ENCODE data around the gene SCN9A.
"Not testable (repeated sequence)": the region's sequence is repeated elsewhere in the genome, so short reads cannot be mapped to it uniquely, and the experiment has no call there.

SCN9A gene

DNA sequence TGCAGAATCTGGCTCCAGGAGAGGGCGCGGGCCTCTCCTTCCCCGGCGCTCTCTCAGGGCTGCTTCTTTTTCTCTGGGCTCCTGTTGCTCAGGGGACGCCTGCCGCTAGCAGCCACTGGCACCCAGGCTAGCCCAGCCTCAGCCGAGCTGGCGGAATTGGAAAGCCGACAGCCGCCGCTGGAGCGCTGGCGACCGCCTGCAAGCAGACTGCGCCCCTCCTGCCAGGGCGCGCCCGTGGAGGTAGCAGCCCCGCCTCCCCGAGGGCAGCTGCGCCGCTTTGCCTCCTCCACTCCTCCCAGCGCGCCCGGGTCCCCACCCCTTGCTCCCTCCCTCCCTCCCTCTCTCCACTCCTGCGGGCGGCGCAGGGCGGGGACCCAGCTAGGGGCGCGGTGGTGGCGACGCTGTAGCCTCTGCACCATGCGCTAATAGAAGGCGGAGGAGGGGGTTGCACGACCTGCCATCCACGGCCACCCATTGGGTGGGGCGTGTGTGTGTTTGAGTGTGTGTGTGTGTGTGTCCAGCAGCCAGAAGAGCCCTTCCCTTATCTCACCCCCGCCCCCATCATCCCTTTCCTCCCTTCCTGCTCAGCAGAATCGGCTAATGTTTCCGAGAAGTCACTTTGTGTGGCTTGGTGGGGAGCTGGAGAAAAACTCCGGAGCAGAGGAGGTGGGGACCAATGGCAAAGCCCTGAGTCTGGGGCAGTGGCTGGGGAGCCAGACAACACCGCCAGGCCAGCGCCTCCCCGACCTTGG lies at the start of gene SCN9A:
Gene SCN9A, minus strand, starts transcription at position 209 of the 752 bp plus-strand sequence. CDS start 64,188 bp downstream, outside the sequence.
- no peaks in the 10 kb centered on the region for H3K36me3 Mint-ChIP-seq
- peak; percentile 55 for ATAC-seq
- peak within 1 kb of the TSS; percentile 18 for H3K4me3 Mint-ChIP-seq
- no peak for DNase-seq (ENCODE audit: low spot score in 2 of 2)
- H3K4me1 Mint-ChIP-seq: no peaks in the 10 kb centered on the region
- H3K27ac Mint-ChIP-seq: no peak within 1 kb of the TSS
- no peaks in the 10 kb centered on the region for H3K9me3 Mint-ChIP-seq

DNA sequence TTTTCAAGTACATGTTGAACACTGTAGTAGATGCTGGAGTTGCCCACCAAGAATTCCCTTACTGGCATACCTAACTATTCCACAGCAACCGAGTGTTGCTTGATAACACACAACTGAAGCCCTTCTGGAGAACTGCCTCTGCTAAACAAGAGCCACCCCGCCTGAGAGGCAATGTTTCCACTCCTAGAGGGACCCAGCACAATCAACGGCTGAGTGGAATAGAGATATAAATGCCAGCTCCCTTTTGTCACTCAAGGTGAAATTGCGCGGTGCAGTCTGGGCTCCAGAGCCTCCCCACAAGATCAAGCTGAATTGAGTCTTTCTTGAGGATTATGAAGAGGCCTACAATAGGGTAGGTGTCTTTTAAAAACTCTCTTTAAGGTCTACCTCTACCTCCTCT lies 49.1 kb upstream of the SCN9A start:
- no peak overlapping the region for H3K27ac Mint-ChIP-seq
- no peaks in the 10 kb centered on the region for H3K36me3 Mint-ChIP-seq
- DNase-seq (ENCODE audit: low spot score in 2 of 2): no peak
- H3K4me1 Mint-ChIP-seq: no peaks in the 10 kb centered on the region
- H3K4me3 Mint-ChIP-seq: no peak overlapping the region
- H3K9me3 Mint-ChIP-seq: peaks cover 7% of the 10 kb centered on the region
- ATAC-seq: no peak

DNA sequence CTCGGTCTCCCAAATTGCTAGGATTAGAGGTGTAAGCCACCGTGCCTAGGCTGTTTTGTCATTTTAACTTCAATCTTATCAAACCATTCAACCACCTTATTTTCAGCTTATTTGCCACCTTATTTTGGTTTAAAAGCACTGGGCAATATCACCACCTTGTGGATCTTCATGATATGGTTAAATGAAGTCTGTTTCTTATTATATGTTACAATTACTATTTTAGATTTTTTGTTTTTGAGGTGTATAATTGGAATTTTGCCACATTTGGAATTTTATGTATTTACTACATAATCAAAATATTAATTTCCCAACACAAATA lies 43.8 kb upstream of the SCN9A start:
- Mint-ChIP-seq H3K4me1 (no peaks in the 10 kb centered on the region), H3K4me3 (no peak overlapping the region), H3K36me3 (no peaks in the 10 kb centered on the region), H3K9me3 (peaks cover 10% of the 10 kb centered on the region), H3K27ac (no peak overlapping the region)
- DNase-seq (ENCODE audit: low spot score in 2 of 2): no peak
- no peak for ATAC-seq

DNA sequence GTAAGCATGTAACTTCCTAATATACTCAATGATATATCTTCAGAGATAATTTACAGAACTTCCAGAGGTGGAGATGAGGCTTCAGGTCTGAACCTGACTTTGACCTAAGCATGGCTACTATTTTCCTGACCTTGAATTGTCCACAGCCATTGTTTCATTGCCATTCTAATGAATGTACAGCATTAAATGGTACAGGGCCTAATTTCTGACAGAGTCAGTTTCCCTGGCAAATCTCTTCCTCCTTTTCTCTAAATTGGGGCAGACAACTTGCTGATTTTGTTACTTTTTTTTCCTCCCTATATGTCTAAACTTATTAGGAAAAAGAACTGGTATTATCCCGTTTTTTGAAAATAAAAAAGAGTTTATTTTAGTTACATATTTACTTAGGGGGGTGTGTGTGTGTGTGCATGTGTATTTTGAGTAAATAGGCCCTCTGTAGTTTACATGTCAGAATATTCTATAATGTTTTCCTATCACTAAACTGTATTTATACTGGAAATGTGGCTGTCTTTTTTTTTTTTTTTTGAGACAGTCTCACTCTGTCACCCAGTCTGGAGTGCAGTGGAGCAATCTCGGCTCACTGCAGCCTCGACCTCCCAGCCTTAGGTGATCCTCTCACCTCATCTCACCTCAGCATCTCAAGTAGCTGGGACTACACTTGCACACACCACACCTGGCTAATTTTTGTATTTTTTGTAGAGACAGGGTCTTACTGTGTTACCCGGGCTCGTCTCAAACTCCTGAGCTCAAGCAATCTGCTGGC lies 43.3 kb upstream of the SCN9A start:
- ATAC-seq (no peak), DNase-seq (ENCODE audit: low spot score in 2 of 2) (no peak)
- Mint-ChIP-seq H3K27ac (no peak overlapping the region), H3K4me3 (no peak overlapping the region), H3K4me1 (no peaks in the 10 kb centered on the region), H3K36me3 (no peaks in the 10 kb centered on the region), H3K9me3 (peaks cover 10% of the 10 kb centered on the region)

DNA sequence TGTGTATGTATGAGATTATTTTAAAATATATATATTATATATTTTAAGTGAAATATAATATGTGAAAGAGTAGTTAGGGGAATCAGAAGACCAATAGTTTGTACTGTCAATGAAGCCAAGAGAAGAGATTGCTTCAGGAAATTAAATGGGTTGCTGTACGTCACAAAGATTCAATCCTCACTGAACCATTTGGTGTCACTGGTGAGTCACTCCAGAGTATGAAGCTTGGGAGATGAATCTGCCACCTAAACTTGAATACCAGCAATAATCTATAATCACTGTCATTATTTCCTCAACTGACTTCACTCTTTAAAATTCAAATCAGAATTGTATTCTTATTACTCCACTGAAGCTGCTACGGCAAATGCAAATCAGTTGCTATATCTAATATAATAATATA lies 41.9 kb upstream of the SCN9A start:
- Mint-ChIP-seq H3K9me3 (peaks cover 10% of the 10 kb centered on the region), H3K36me3 (no peaks in the 10 kb centered on the region), H3K4me1 (no peaks in the 10 kb centered on the region), H3K4me3 (no peak overlapping the region), H3K27ac (no peak overlapping the region)
- ATAC-seq (no peak), DNase-seq (ENCODE audit: low spot score in 2 of 2) (no peak)

DNA sequence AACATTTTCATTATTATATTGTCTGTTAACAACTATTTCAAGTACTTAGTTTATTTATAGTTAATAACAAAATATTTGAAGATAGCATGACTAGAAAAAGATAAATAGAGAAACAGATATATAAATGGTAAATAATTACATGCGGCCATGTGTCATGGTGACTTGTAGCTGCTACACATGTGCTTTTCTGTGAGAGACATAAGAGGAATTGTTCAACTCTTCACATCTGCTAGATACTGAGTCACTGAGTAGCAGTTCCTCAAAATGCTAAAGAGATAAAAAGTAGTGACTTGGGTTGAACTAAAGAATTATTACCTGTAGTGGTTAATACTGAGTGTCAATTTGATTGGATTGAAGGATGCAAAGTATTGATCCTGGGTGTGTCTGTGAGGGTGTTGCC lies 37.5 kb upstream of the SCN9A start:
- Mint-ChIP-seq H3K27ac (no peak overlapping the region), H3K4me3 (no peak overlapping the region), H3K36me3 (no peaks in the 10 kb centered on the region), H3K9me3 (peaks cover 3% of the 10 kb centered on the region), H3K4me1 (no peaks in the 10 kb centered on the region)
- no peak for ATAC-seq
- no peak for DNase-seq (ENCODE audit: low spot score in 2 of 2)

DNA sequence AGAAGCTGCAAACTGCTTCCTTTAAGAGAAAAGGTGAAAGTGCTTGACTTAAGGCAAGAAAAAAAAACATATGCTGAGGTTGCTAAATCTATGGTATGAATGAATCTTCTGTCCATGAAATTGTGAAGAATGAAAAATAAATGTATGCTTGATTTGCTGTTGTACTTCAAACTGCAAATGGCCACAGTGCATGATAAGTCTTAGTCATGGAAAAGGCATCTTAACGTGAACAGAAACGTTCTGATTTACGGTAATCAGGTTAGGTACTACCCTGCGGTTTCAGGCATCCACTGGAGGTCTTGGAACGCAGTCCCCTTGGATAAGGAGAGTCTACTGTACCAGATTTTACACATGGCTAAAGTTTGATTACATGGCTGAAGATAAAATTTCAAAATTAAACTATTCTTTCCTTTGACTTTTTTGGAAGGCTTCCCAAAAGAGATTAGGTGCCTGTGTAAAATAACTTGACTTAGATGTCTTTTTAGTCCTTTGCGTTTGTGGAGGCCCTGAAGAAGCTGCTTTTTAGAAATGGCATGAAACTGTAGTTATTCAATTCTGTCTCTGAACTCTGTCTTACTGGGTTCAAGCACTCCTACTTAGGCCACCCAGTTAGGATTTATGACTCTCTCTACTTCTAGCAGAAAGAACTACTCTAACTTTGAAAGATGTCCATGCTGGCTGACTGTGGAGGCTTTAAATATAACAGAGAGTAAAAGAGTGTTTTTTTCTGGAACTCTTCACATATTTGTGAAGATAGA lies 35.9 kb upstream of the SCN9A start:
- Mint-ChIP-seq H3K36me3 (no peaks in the 10 kb centered on the region), H3K27ac (no peak overlapping the region), H3K4me3 (no peak overlapping the region), H3K9me3 (peaks cover 5% of the 10 kb centered on the region), H3K4me1 (no peaks in the 10 kb centered on the region)
- DNase-seq (ENCODE audit: low spot score in 2 of 2): no peak
- no peak for ATAC-seq

DNA sequence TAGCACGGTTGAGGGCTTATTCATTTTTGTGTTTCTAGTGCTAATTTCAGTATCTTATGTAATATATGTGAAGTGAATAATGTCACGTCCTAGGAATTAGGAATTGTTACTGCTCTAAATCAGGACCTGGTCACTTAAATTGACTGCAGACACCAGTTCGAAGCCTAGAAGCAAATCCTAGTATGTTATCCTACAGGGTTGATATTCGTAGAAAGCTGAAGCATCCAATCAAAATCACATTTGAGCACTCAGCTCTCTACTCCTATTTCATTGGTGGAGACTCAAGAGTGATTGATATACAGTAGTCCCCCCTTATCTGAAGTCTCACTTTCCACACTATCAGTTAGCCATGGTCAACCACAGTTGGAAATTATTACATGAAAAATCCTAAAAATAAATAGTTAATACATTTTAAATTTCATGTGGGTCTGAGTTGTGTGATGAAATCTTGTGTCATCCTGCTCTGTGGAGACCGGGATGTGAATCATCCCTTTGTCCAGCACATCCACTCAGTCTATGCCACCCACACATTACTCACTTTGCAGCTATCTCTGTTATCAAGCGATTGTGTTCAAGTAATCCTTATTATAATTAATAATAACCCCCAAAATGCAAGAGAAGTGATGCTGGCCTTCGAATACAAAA lies 35.2 kb upstream of the SCN9A start:
- Mint-ChIP-seq H3K4me3 (no peak overlapping the region), H3K27ac (no peak overlapping the region), H3K4me1 (no peaks in the 10 kb centered on the region), H3K9me3 (peaks cover 5% of the 10 kb centered on the region), H3K36me3 (no peaks in the 10 kb centered on the region)
- DNase-seq (ENCODE audit: low spot score in 2 of 2): no peak
- ATAC-seq: no peak

DNA sequence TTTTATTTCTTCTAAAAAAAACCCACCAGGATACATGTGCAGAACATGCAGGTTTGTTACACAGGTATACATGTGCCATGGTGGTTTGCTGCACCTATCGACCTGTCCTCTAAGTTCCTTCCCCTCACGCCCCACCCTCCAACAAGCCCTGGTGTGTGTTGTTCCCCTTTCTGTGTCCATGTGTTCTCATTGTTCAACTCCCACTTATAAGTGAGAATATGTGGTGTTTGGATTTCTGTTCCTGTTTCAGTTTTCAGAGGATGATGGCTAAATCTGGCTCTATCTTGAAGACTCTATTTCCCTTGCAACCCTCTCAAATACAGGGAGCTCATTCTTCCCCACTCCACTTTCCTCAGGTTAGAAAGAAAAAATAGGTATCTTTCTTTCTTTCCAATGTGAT lies 32.0 kb upstream of the SCN9A start:
- H3K27ac Mint-ChIP-seq; DNase-seq (ENCODE audit: low spot score in 2 of 2); ATAC-seq; H3K9me3 Mint-ChIP-seq; H3K4me3 Mint-ChIP-seq; H3K36me3 Mint-ChIP-seq; H3K4me1 Mint-ChIP-seq: not testable (repeated sequence)

DNA sequence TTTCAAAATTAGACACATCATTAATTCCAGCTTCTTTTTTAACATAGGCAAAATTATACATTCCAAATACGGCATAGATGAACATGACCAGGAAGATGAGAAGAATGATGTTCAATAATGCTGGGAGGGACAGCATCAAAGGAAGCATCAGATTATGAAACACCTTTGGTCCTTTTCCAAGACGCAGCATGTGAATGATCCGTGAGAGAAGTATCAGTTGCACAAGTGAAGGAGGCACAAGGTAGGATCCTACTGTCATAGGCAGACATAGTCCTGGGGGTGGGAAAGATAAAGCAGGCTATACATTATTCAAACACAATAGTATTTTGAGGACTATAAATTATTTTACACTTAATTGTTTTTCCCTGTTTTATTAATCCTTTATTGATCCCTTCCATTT lies 30.6 kb upstream of the SCN9A start:
- H3K4me1 Mint-ChIP-seq: no peaks in the 10 kb centered on the region
- H3K9me3 Mint-ChIP-seq: peaks cover 7% of the 10 kb centered on the region
- no peak overlapping the region for H3K4me3 Mint-ChIP-seq
- no peak overlapping the region for H3K27ac Mint-ChIP-seq
- no peaks in the 10 kb centered on the region for H3K36me3 Mint-ChIP-seq
- DNase-seq (ENCODE audit: low spot score in 2 of 2): no peak
- ATAC-seq: no peak

DNA sequence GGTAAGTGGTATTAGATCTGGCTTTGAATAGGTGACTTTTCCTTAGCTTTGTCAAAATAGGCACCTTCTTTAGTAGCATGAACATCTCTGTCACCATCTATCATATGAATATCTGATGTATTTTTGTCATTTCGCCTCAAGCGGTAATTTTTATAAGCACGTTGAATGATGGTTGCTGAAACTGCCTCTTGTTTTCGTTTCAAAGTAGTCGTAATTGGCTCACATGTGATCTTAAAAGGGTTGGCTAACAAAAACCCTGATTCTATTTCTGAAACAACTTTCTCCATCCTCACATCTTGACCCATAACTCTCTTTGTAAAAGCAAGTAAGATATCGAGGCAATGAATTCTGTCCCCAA lies 29.8 kb upstream of the SCN9A start:
- peaks cover 7% of the 10 kb centered on the region for H3K9me3 Mint-ChIP-seq
- H3K27ac Mint-ChIP-seq: no peak overlapping the region
- H3K36me3 Mint-ChIP-seq: no peaks in the 10 kb centered on the region
- DNase-seq (ENCODE audit: low spot score in 2 of 2) (no peak), ATAC-seq (no peak)
- H3K4me3 Mint-ChIP-seq: no peak overlapping the region
- H3K4me1 Mint-ChIP-seq: no peaks in the 10 kb centered on the region

DNA sequence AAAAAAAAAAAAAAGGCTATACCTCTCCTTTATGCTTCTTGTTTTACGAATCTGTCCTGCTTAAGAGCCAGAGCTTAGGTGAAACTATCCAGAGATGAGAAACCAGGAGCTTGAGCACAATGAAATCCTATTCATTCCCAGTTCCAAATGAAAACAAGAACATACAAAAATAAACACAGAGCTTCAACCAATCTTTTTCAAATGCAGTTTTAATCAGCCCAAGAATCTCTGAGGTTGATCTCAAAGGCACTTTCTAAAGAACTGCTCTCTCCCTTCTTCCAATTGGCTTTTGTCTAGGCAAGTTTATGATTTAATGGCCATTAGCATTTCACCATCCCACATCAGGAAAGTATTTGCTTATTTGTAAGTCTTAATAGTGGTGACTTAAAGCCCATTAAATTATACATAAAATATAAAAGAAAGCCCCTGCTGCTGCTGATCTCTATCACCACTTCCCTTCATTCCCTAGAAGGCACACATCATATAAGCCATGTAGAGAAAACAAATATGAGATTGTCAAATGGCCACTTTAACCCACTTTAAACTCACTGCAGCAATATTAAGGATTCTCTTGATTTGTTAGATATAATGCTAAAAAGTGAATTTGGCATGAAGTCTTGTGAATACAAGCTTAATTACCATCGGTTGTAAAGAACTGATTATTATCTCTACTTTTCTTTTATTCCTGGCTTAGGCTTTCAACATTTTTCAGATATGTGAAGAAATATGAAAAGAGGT lies 29.3 kb upstream of the SCN9A start:
- no peak for DNase-seq (ENCODE audit: low spot score in 2 of 2)
- H3K4me1 Mint-ChIP-seq: no peaks in the 10 kb centered on the region
- no peak overlapping the region for H3K27ac Mint-ChIP-seq
- peaks cover 7% of the 10 kb centered on the region for H3K9me3 Mint-ChIP-seq
- no peaks in the 10 kb centered on the region for H3K36me3 Mint-ChIP-seq
- no peak overlapping the region for H3K4me3 Mint-ChIP-seq
- no peak for ATAC-seq

DNA sequence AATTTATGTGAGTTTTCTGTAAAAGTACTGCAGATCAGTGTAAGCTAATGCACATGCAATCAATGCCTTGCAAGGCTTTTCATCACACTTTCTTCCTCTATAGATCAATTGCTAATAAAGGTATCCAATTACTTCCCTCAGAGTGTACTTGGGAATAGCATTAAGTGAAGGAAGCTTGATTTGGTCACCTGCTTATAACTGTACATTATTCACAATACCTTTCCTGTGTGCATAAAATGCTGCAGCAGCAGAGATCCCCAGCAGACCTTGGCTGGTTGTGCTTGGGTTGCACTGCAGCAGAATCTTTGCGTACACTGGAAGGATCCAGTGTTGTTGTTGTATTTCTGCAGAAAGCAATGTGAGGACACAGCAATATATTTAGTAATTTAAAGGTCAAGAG lies 18.5 kb upstream of the SCN9A start:
- Mint-ChIP-seq H3K36me3 (no peaks in the 10 kb centered on the region), H3K27ac (no peak overlapping the region), H3K9me3 (peaks cover 16% of the 10 kb centered on the region), H3K4me1 (no peaks in the 10 kb centered on the region), H3K4me3 (no peak overlapping the region)
- ATAC-seq (no peak), DNase-seq (ENCODE audit: low spot score in 2 of 2) (no peak)

DNA sequence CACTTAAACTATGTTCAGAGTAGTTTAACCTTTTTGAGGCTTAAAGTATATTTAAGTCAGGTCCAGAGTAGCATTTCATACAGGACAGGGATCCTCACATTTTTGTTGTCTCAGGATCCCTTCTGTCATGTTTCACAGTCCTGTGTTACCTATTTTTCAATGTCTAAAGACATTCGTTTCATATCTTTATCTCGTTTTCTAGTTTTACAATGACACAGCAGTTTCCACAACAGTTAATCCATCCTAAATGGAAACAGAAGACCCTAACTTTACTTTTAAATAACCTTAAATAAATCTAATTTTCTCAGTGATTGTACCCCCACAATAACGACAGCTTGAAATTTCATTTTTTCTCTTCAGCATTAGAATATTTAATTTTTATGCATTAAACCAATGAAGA lies 17.3 kb upstream of the SCN9A start:
- Mint-ChIP-seq H3K9me3 (peaks cover 16% of the 10 kb centered on the region), H3K4me1 (no peaks in the 10 kb centered on the region), H3K4me3 (no peak overlapping the region), H3K27ac (no peak overlapping the region), H3K36me3 (no peaks in the 10 kb centered on the region)
- ATAC-seq (no peak), DNase-seq (ENCODE audit: low spot score in 2 of 2) (no peak)

DNA sequence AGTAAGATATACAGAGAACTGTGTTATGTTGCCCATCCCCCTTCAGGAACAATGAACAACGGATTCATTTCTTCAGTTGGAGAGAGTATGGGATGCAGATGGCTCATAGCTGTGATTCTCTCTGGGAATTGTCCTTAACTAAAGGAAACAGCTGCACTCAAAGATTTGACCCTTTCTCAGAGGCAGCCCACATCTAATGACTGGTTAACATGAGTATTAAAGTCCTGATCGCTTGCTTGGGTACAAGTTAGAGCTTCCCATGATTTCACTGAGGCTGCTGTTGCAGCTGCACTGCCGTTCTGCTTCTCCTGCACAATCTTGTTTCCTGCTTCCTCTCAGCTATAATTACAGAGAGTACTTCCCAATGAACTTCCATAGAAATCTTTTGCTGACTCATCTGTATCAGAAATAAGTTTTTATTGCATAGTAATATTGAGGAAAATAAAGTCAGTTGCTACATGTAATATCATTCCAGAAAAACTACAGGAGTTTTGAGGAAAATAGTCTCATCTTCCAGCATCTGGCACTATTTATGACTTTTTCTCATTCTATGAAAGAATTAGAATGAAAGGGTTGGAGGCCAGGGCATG lies 12.8 kb upstream of the SCN9A start:
- Mint-ChIP-seq H3K4me3 (no peak overlapping the region), H3K36me3 (no peaks in the 10 kb centered on the region), H3K27ac (no peak overlapping the region), H3K4me1 (no peaks in the 10 kb centered on the region), H3K9me3 (peaks cover 8% of the 10 kb centered on the region)
- DNase-seq (ENCODE audit: low spot score in 2 of 2): no peak
- no peak for ATAC-seq

Data from stimulated activated effector memory CD8-positive, alpha-beta T cell treated with anti-CD3 and anti-CD28 coated beads, Interleukin-12 subunit alpha, Interleukin-12 subunit beta, amount 100 ng/mL, for 72 hours (primary cell).